GM19239 (cell line): Measurements from ENCODE around the gene ZCCHC4.
"Not testable (repeated sequence)": the region's sequence is repeated elsewhere in the genome, so short reads cannot be mapped to it uniquely, and the experiment has no call there.

Source experiments
- DNase-seq: peaks from one replicate; pipeline ENCODE4 v3.0.0; 2011; ENCODE audit warnings: low spot score; ENCODE audit not compliant: insufficient read length
- FAIRE-seq: peaks from 2 replicates; lab custom pipeline; 2011; peaks lifted over from hg19 to GRCh38; lab: Jason Lieb, UNC

Gene ZCCHC4

DNA sequence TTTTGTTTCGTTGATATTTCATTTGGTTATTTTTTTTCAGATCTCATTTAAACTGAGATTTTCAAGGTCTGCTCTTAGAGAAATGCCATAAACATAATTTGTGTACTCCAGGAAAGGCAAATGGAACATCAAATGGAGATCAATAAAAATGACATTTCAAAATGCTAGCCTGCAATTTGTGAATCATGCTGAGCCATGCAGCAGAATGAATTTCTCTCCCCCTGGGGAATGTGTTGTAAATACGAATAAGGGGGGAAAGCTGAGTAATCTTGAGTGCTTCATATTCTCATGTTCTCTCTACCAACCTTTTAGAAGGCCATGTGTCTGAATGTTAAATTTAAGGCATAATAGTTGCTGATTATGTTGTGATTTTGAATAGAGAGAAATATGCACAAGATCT is 7.8 kb downstream of the ZCCHC4 start:
- DNase-seq (no peak), FAIRE-seq (no peak)

DNA sequence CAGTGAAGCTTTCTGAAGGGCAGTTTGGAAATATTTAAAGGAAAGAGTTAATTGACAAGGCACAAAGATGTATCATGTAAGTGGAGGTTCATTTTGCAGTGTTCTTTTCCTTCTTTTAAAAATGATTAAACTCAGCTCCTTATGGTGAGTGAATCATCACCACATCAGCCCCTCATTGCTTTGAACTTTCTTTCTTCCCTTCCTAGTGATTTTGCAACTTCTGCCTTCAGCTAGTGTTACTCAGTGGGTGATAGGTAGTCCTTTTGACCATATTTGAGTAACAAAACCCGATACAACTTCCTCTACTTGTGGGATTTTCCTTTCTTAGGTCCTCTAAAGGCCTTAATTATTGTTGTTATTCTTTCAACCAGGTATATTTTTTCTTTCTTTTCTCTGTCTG is 8.2 kb downstream of the ZCCHC4 start:
- FAIRE-seq (no peak), DNase-seq (no peak)

DNA sequence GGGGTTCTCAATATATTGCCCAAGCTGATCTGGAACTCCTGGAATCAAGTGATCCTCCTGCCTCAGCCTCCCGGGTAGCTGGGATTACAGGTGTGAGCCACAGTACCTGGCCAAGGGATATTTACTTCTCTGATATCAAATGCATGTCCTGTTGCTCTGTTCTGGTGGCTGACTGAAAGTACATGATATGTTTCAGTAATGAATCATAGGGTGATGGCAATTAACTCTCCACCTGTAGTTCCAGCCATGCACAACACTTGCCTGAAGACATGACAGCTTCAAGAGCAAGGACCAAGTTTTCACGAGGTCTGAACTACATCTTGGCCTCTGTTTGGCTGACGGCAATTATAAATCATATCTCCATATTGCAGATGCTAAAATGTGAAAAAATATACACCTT is 9.1 kb downstream of the ZCCHC4 start:
- FAIRE-seq (no peak), DNase-seq (no peak)

DNA sequence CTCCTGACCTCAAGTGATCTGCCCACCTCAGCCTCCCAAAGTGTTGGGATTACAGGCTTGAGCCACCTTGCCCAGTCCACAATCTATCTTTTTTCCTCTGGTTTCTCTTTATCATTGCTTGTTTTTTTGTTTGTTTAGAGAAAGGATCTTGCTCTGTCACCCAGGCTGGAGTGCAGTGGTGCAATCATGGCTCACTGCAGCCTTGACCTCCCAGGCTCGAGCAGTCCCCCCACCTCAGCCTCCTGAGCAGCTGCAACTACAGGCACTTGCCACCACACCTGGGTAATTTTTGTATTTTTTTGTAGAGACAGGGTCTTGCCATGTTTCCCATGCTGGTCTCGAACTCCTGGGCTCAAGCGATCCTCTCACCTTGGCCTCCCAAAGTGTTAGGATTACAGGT is 15.9 kb downstream of the ZCCHC4 start:
- not testable (repeated sequence) for DNase-seq, FAIRE-seq

DNA sequence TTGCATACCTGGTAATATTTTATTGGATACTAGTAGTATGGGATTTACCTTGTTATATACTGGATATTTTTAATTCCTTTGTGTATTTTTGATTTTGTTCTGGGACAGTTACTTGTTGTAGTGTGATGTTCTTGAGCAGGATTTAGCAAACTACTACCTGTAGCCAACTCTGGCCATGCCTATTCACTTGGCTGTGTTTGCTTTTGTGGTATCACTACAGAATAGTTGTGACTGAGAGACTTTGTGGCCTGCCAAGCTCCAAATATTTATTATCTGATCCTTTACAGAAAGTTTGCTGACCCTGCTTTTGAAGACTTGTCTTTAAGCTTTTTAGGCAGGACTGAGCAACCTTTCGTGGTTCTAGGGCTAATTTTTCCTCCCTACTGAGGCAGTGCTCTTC is 17.8 kb downstream of the ZCCHC4 start:
- no peak for DNase-seq
- FAIRE-seq, result no peak

DNA sequence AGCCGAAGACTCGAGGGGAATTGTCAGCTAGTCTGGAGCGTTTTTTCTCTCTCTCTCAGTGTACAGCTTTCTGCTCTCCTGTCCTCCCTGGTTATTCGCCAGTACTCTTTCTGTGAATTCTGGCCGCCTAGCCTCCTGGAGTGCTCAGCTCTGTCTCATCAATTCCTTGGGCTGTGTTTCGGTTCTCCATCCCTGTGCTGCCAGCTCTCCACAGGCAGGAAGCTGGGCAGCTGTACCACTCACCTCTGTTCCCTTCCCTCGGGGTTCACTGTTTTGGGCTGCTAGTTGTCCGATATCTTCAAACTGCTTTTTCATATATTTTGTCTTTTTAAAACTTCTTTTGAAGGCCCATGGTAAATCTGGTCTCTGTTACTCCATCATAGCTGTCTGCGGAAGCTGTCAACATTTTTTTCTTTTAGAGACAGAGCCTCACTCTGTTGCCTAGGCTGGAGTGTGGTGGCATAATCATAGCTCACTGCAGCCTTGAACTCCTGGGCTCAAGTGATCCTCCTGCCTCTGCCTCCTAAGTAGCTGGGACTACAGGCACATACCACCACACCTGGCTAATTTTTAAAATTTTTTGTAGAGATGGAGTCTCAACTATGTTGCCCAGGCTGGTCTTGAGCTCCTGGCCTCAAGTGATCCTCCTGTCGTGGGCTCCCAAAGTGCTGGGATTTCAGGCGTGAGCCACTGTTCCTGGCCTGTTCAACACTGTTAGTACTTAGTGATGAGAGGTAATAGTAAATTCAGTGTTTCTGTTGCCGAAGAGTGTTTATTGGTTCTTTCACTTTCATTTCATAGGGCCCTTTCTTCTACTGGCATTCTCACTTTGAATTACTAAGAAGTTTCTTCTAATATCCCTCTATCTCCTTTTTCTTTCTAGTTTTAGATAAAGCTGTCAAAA is 18.6 kb downstream of the ZCCHC4 start:
- FAIRE-seq (peak; percentile 79), DNase-seq (no peak)

DNA sequence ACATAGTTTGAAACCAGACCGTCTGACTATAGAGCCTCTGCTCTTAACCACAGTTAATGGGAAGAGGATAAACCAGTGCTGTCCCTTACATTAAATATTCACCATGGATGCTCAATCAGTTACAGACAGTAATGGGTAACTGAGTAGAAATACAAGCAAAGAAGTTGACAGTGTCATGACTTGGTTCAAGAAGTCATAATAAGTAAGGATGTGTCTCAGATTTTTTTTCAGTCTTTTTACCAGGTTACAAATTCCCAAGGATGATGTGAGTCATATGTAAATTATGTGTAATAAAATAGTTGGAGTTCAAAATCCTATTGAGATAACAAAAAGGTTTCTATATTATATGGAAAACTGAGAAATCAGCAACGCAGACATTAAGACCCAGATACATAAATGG is 31.1 kb downstream of the ZCCHC4 start:
- DNase-seq (no peak), FAIRE-seq (peak; percentile 31)

DNA sequence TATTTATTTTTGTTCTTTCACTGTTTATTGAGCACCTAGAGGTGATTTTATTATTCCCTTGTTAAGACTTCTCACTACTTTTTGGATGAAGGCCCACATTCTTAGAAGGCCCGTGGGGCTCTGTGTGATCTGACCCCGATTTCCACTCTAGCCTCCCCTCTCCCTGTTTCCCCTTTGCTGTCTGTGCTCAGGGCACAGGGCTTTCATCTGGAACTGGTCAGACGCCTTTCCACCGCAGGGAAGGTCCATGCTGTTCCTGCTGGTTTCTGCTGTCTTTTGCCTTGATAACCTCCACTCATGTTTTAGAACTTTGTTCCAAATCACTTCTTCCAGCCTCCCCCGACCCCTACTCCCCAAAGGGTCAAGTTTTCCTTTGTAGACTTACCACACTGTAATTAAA is 33.2 kb downstream of the ZCCHC4 start:
- FAIRE-seq, result no peak
- DNase-seq, result no peak

DNA sequence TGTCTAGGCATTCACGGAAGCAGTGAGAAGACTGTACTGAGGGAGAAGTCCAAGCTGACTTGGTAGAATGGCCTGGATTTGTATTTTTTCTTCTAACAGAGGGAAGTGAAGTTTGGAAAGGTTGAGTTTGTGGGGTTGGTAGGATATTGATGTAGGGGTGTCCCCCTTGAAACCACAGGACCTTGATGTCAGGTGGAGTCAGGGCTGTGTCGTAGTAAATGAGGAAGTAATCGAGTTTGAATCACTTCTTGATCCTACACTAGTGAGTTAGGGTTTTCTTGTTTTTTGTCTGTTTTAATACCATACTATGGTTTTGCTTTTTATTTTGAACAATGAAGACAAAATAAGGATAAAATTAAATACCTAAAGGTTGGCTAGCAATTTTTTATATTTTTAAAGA is 34.3 kb downstream of the ZCCHC4 start:
- FAIRE-seq (peak; percentile 31), DNase-seq (no peak)

DNA sequence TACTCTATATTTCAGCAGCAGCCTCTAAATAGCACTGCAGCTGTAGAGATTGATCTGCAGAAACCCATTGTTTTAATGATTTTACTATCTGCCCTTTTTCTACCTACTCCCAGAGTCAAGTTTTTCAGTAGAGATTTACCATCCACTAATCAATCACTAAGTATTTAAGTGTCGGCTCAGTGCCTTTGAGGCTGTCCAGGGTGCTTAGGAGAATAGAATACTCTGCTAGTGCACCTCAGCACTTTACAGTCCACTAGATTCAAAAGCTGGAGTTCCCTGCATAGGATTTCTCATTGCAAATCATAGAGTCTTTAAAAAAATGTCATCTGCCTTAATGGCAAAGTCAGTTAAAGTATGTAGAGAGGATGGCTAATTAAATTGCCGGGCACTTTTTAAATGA is 34.9 kb downstream of the ZCCHC4 start:
- DNase-seq (no peak), FAIRE-seq (no peak)

DNA sequence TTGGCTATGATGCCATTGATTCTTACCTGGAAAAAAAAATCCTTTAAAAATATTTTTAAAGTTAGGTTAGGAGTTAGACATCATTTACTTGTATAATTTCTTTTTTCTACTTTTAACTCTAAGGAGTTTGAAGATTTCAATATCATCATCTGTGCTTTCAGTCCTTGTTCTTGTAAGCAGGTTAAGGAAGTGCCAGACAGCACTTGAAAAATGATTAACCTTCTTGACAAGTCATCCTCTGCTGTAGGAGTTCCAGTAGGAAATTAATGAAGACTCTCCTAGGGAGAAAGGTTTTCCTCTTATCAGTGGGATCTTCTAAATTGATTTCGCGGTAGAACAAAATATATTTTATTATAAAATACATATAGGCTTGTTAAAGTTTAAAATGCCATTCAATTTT is 35.4 kb downstream of the ZCCHC4 start:
- FAIRE-seq (peak; percentile 37), DNase-seq (no peak)

DNA sequence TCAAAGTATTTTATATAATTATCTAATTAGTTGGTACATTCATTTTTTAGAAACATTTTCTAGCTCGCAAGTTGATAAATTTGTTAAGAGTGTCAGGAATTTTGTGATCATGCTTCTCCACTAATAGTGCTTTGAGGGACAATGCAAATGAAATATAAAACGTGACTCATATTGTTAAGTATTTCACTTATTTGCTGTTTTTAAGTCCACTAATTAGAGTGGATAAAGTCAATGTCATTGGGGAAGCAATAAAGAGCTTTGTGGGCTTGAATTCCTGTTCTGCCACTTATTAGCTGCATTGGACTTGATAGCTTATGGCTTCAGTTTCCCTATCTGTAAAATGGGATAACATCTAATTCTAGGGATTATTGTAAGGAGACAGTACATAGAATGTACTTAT is 38.0 kb downstream of the ZCCHC4 start:
- no peak for FAIRE-seq

DNA sequence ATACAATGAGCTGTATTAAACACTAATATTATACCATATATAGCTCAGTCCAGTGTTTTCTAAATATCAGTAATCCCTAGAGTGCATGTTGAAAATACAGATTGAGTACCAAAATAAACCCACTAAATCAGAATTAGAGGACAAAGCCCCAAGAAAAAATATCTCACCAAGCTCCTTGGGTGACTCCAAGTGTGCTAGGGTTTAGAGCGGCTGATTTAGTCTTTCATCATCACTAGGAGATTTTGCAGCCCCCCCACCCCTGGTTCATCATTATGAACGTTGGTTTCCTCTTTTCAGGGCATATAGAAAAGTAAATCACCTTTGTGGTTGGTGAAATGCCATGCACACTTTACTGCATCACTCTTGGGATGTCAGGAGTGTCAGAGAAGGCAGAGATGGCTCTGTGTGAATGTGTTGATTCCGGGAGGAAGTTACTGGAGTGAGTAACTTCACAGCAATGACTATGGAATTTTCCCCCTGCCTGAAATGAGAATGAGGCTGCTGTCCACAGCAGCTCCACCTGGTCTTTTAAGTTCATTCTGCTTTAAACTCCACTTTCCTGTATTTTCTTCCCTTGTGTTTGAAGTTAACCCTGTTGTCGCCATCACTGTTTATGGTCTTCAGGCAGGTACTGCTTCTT is 39.3 kb downstream of the ZCCHC4 start:
- FAIRE-seq, result no peak
- no peak for DNase-seq

More for the DNA sequence above, 38.0 kb downstream of the ZCCHC4 start:
- no peak for DNase-seq

DNA sequence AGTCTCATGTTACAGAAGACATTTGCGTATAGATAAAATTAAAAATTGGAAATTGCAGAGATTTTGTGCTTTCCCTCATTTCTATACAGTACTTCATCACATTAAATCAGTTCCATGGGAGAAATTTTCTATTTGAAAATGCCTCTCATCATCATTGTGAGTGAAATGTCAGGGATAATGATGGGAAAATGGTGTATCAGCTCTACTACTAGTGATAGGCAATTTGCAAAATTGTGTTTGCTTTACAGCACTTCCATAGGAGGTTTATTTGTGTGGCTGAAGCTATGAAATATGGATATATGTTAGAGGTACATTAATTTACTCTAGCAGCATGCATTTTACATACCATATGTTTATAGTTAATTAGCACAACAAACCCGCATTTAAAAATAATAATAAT is 43.5 kb downstream of the ZCCHC4 start:
- DNase-seq, result no peak
- FAIRE-seq, result no peak

DNA sequence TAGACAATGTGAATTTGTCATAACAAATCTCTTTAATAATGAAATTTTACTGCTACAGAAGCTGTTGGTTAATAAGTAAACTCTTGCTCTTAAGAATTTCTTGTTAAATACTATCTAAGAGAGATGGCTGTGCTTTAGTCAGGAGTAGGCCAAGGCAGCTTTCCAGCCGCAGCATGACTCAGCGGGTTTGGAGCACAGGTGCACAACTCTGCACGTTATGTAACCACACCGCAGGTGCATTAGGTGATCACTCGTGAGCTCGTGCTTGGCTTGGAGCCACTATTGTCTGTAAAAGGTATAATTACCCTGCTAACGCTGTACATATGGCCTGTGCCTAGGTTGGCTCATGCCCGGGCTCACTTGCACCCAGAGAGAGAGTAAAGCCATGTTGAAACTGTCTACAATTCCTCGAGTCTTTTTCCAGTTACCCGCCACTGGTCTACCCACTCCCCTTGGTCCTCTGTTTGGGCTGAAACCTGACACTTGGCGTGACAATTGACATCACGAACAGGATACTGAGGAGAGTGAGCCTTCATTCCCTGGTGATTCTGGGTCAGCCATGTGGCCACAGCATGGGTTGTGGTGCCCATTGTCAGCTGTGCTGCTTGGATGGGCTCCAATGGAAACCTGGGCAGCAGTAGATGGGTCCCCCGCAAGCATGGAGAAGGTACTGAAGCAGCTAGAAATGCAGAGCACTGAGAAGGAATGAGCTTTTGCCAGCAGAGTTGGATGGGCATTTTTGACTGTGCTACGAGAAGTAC is 46.1 kb downstream of the ZCCHC4 start:
- no peak for DNase-seq

DNA sequence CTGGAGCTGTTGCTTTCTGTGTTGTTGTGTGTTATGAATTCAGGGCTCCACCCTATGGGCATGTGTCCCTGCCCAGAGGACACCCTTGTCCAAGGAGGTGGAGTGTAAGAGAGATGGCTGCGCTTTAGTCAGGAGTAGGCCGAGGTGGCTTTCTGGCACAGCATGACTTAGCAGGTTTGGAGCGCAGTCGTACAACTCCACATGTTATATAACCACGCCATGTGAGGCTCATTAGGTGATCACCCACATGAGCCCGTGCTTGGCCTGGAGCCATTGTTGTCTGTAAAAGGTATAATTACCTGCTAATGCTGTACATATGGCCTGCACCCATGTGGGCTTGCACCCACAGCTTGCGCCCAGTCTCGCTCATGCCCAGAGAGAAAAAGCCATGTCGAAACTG is 48.7 kb downstream of the ZCCHC4 start:
- FAIRE-seq, result no peak

More for the DNA sequence above, 46.1 kb downstream of the ZCCHC4 start:
- FAIRE-seq, result no peak

DNA sequence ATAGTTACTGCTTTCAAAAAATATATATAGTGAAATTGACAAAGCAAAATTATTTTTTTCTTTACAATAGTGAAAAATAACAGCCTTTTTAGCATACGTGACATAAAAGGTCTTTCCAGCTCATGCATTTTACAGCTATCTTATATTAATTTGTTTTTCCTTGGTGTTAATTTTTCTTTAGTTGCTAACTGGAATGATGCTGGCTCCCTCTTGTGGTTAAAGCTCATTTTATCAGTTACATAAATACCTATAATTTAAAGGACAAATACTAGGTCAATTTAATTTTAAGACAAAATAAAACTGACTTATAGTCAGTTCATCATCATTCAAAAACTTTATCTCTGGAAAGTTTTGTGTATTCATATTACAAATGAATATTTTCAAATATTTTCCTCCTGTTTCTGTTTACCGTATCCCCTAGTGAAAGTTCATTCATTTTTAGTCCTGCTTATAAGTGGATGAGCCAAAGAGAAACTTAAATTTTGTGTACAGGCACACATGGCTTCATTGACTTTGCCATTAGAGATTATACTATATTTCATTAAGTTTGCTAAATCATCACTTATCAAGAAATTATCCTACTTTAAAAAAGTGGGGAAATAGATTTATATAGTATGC is 54.5 kb downstream of the ZCCHC4 start:
- no peak for DNase-seq
- peak; percentile 60 for FAIRE-seq

More for the DNA sequence above, 48.7 kb downstream of the ZCCHC4 start:
- DNase-seq, result no peak

DNA sequence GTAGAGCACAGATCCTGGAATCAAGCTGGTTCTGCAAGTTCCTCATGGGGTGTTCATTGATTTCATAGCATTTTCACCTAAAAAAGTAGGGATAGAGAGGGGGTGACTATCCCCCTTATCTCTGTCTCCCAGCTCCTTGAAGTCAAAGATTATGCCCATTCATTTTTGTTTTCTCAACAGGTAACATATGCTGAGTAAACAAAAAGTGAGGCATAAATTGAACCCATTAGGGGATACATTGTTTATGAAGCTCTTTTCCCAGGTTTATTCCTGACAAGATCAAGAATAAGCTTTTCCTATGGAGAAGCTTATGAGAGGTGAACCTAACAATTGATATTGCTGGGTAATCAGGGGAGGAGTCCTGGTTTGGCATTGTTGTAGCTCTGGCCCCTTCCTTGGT is 55.3 kb downstream of the ZCCHC4 start:
- FAIRE-seq, result no peak
- no peak for DNase-seq

DNA sequence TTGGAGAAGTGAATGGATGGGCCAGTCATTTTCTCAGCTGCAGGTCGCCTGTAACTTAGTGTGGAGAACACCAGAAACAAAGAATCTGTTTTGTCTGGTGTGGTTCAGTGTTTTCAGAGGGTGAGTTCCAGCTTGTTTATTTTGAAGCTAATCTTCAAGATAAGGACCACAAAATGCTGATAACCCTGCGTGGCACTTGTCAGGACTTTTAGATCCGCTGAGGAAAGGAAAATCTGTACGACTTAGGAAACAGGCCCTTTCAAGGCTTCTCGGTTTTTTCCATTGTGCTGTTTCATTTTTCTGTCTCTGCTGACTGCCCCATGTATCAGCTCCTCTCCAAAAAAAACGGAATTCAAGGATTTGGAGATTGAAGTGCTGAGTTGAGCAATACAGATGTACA is 55.7 kb downstream of the ZCCHC4 start:
- DNase-seq (no peak), FAIRE-seq (no peak)

DNA sequence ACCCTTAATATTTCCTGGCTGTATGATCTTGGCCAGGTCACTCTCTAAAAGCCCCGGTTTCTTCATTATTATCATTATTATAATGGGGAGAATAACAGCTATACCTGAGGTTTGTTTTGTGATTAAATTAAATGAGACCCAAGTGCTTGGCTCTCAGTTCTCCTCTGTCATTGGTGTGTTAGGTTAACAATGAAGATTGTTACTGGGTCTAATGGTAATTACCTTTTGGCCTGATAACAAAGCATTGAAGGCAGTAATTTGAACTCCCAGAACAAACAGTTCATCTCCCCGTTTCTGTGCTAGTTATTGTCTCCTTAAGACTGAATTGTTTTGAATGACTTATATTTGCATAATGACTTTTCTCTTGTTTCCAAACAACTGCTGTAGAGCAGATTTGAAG is 57.7 kb downstream of the ZCCHC4 start:
- FAIRE-seq (no peak), DNase-seq (no peak)
